Measurements from ENCODE around the gene MAGEE1.

Gene MAGEE1

DNA sequence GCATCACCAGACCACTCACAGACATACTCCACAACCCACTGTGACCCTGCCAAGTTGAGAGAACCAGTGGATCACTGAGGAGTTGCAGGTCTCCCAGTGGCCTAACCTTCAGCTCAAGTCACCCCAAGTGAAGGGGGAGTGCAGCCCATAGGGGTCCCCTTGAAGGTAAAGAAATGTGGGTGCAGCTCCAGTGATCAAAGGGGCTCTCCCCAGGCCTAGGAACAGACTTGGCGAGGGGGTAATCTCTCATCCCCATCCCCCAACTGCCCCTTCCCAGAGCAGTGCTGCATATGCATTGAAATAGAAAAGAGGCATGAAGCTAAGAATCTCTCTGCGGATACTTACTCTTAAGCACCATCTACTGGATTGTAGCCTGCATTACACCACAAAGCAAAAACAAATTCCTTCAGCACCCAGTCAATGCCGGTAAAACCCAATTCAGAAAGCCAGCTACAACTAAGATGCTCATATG, 27.0 kb downstream of the MAGEE1 start:
- no peak for TF ChIP-seq YY1 (IDR thresholded peaks at IDR 0.05; ENCODE audit: low read depth)
- TF ChIP-seq NFIC (IDR thresholded peaks at IDR 0.05), result no peak
- peak; percentile 59 for TF ChIP-seq RAD21 (IDR thresholded peaks at IDR 0.05; ENCODE audit: low read depth)

DNA sequence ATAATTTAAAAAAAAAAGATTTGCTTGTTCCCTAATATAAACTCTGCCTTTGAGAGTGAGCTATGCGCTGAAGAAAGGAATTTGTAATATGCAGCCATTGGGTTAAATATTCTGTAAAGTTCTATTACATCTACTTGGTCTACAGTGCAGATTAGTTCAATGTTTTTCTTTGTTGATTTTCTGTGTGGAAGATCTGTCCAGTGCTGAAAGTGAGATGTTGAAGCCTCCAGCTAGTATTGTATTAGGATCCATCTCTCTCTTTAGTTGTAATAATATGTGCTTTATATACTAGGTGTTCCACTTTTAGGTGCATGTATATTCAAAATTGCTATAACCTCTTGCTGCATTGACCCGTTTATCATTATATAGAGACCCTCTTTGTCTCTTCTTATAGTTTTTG, 49.8 kb downstream of the MAGEE1 start:
- TF ChIP-seq CREB1 (IDR thresholded peaks at IDR 0.05; ENCODE audit: low read depth) (no peak), TAF1 (IDR thresholded peaks at IDR 0.05; ENCODE audit: low read depth) (no peak)
- TF ChIP-seq, protein P1, sequence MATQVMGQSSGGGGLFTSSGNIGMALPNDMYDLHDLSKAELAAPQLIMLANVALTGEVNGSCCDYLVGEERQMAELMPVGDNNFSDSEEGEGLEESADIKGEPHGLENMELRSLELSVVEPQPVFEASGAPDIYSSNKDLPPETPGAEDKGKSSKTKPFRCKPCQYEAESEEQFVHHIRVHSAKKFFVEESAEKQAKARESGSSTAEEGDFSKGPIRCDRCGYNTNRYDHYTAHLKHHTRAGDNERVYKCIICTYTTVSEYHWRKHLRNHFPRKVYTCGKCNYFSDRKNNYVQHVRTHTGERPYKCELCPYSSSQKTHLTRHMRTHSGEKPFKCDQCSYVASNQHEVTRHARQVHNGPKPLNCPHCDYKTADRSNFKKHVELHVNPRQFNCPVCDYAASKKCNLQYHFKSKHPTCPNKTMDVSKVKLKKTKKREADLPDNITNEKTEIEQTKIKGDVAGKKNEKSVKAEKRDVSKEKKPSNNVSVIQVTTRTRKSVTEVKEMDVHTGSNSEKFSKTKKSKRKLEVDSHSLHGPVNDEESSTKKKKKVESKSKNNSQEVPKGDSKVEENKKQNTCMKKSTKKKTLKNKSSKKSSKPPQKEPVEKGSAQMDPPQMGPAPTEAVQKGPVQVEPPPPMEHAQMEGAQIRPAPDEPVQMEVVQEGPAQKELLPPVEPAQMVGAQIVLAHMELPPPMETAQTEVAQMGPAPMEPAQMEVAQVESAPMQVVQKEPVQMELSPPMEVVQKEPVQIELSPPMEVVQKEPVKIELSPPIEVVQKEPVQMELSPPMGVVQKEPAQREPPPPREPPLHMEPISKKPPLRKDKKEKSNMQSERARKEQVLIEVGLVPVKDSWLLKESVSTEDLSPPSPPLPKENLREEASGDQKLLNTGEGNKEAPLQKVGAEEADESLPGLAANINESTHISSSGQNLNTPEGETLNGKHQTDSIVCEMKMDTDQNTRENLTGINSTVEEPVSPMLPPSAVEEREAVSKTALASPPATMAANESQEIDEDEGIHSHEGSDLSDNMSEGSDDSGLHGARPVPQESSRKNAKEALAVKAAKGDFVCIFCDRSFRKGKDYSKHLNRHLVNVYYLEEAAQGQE (IDR thresholded peaks at IDR 0.05; ENCODE audit: low read depth), result peak; percentile 70

Data from Ishikawa (cell line).